ENCODE measurements around the gene RCN1.

Gene RCN1

GRCh38 chr11:32153747-32154146, 62.9 kb downstream of the RCN1 start:
- no peak for DNase-seq (ENCODE audit: low spot score)

GRCh38 chr11:32154275-32154674, 63.4 kb downstream of the RCN1 start:
- DNase-seq (ENCODE audit: low spot score), result no peak

All from globus pallidus (tissue), 1 donor.